MCF 10A (cell line): ENCODE data around the gene DIP2C. TPM values are rescaled to one million over a fixed set of nuclear protein-coding genes. Genes with fewer than 3 reads are reported as not detected.

ENCODE experiments used
- BruUV-seq: library from RNA; stranded (reverse); fragments of 400-500 nt; replicated peaks from 2 replicates; lab custom pipeline; 2021; lab: Mats Ljungman, UMichigan
- CTCF ChIA-PET: fragments of 300-600 bp; sonication (Branson Sonifier 250); formaldehyde crosslinking; extraction: SDS; loops from one replicate; lab custom pipeline; 2021; ENCODE audit warnings: antibody characterized with exemption, inconsistent platforms; lab: Yijun Ruan, JAX
- POLR2A ChIA-PET: fragments of 300-600, 350-650 bp; sonication (Branson Sonifier 250); formaldehyde crosslinking; extraction: SDS; loops from one replicate; lab custom pipeline; 2020; ENCODE audit warnings: antibody characterized with exemption, inconsistent platforms; lab: Yijun Ruan, JAX
- DNase-seq: peaks from one replicate; pipeline ENCODE4 v3.0.0-alpha.2; 2018; ENCODE audit not compliant: unreplicated experiment
- H3K27ac Mint-ChIP-seq: one replicate; pipeline ENCODE4 v1.8.0; 2022; ENCODE audit warnings: mild to moderate bottlenecking, low read depth, mixed read lengths; ENCODE audit not compliant: unreplicated experiment
- H3K27me3 Mint-ChIP-seq: one replicate; pipeline ENCODE4 v1.8.0; 2022; ENCODE audit warnings: mixed read lengths; ENCODE audit not compliant: insufficient read depth, unreplicated experiment
- H3K36me3 Mint-ChIP-seq: one replicate; pipeline ENCODE4 v1.8.0; 2022; ENCODE audit warnings: mild to moderate bottlenecking, moderate library complexity, mixed read lengths; ENCODE audit not compliant: insufficient read depth, unreplicated experiment
- H3K4me1 Mint-ChIP-seq: one replicate; pipeline ENCODE4 v1.8.0; 2022; ENCODE audit warnings: mixed read lengths; ENCODE audit not compliant: insufficient read depth, unreplicated experiment
- H3K4me3 Mint-ChIP-seq: one replicate; pipeline ENCODE4 v1.8.0; 2022; ENCODE audit warnings: mild to moderate bottlenecking, moderate library complexity, mixed read lengths; ENCODE audit not compliant: unreplicated experiment
- H3K9me3 Mint-ChIP-seq: one replicate; pipeline ENCODE4 v1.8.0; 2022; ENCODE audit warnings: mixed read lengths; ENCODE audit not compliant: unreplicated experiment
- intact Hi-C: fragments of 100-400 bp; cut with micrococcal nuclease; formaldehyde crosslinking; loops from 2 replicates; pipeline ENCODE4 v1.14.1; 2022
- total RNA-seq: library from RNA; stranded (reverse); gene quantifications from 2 replicates; pipeline ENCODE4 v1.2.3, GENCODE V29; 2022
- TF ChIP-seq, protein P1 (sequence below): fragments of 200-600 bp; IDR thresholded peaks from one replicate; pipeline ENCODE4 v1.8.0; 2022; ENCODE audit warnings: antibody characterized with exemption, mild to moderate bottlenecking; ENCODE audit not compliant: unreplicated experiment

DIP2C gene
- total RNA-seq, 1 experiment from 2014 or later = 0.37 TPM

DNA sequence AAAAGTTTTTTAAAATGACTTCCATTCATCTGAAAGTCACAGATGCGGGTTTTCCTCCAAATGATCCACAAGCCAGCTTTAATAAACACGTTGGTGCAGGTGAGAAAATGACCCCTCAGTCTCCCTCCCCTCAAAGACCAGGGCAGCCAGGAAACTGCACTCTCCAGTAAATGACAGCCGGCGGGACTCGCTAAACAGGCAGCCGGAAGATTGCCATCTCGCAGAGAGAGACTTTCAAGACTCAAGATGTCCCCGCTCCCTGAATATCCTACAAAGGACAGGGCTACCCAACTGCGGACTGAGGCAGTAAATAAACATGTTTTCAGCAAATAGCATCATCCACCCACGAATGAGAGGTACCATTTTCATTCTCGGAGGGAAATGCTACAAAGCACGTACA, 116.8 kb downstream of the DIP2C start:
- Mint-ChIP-seq H3K36me3 (peaks cover 6% of the 10 kb centered on the region), H3K4me1 (no peaks in the 10 kb centered on the region), H3K27me3 (peaks cover 73% of the 10 kb centered on the region), H3K27ac (no peak overlapping the region), H3K4me3 (no peak overlapping the region), H3K9me3 (peaks cover 11% of the 10 kb centered on the region)
- TF ChIP-seq, protein P1, sequence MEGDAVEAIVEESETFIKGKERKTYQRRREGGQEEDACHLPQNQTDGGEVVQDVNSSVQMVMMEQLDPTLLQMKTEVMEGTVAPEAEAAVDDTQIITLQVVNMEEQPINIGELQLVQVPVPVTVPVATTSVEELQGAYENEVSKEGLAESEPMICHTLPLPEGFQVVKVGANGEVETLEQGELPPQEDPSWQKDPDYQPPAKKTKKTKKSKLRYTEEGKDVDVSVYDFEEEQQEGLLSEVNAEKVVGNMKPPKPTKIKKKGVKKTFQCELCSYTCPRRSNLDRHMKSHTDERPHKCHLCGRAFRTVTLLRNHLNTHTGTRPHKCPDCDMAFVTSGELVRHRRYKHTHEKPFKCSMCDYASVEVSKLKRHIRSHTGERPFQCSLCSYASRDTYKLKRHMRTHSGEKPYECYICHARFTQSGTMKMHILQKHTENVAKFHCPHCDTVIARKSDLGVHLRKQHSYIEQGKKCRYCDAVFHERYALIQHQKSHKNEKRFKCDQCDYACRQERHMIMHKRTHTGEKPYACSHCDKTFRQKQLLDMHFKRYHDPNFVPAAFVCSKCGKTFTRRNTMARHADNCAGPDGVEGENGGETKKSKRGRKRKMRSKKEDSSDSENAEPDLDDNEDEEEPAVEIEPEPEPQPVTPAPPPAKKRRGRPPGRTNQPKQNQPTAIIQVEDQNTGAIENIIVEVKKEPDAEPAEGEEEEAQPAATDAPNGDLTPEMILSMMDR = no peak
- CTCF ChIA-PET = no interaction called here
- no TSS peak for BruUV-seq
- intact Hi-C loops = no loop called here
- POLR2A ChIA-PET = no interaction called here
- DNase-seq = no peak

DNA sequence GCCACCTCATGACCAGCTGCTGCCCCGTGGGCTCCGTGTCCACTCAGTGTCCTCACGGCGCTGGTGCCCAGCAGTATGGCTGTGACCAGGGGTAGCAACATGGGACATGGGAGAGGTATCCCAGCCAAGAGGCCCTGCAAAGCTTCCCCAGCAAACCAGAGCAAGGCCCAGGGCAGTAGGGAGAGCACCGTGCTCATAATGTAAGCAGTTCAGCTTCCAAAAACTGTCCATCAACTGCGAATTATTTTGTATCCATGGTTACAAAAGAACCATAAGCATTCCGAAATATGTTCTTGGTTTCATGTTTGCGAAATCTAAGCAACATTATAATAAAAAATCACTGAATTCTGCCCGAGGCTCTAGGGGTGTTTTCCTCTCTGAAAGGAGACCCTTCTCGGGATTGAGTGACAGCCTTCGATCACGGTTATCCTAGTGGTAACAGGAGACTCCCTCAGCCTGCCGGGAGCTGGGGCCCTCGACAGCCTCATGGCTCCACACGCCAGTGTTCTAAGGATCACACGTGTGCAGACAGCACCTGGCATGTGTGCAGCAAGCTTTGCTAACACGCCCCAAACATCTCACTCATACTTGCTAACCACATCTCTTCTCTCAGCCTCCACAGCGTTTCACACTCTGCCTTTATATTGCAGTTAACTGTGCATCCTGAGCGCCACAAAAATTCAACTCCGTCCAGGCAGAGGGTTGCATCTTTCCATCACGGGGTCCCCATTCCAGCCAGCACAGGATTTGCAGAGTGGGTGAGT, 117.6 kb downstream of the DIP2C start:
- TF ChIP-seq, protein P1 = no peak
- no peak for DNase-seq
- Mint-ChIP-seq H3K27me3 (peaks cover 65% of the 10 kb centered on the region), H3K4me3 (no peak overlapping the region), H3K27ac (no peak overlapping the region), H3K36me3 (peaks cover 6% of the 10 kb centered on the region), H3K4me1 (no peaks in the 10 kb centered on the region), H3K9me3 (peaks cover 11% of the 10 kb centered on the region)
- intact Hi-C loops = no loop called here
- CTCF ChIA-PET = no interaction called here
- POLR2A ChIA-PET = interaction anchor here (0.7 kb wide), 1 partner anchor 224 kb away, joined by 3 read pairs; no protein-coding TSS in a partner anchor
- BruUV-seq = no TSS peak

DNA sequence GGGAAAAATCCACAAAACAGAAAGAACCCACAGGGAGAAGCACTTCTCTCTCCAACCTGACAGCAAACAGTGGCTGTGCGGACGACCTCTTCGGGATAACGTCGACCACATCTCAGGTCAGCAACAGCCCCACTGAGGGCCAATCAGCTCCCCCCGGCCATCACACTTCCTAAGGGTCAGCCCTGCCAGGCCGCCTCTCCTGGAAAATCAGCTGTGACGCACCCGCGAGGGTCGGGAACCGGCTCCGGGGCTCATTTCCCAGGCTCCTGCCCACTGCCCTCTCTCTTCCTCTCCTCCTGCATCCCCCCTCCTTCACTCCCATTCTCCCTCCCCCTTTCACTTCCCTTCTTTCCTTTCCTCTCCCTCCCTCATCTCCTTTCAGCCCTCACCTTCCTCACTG, 118.3 kb downstream of the DIP2C start:
- ChIA-PET POLR2A (interaction anchor here (0.7 kb wide), 1 partner anchor 225 kb away, joined by 3 read pairs; no protein-coding TSS in a partner anchor), CTCF (interaction anchor here (0.5 kb wide), 1 partner anchor 34 kb away, joined by 4 read pairs; no protein-coding TSS in a partner anchor)
- no peak for DNase-seq
- H3K9me3 Mint-ChIP-seq = peaks cover 11% of the 10 kb centered on the region
- no TSS peak for BruUV-seq
- H3K27me3 Mint-ChIP-seq = peaks cover 59% of the 10 kb centered on the region
- intact Hi-C loops = no loop called here
- H3K27ac Mint-ChIP-seq = no peak overlapping the region
- no peaks in the 10 kb centered on the region for H3K4me1 Mint-ChIP-seq
- H3K36me3 Mint-ChIP-seq = peaks cover 6% of the 10 kb centered on the region
- H3K4me3 Mint-ChIP-seq = no peak overlapping the region
- TF ChIP-seq, protein P1 = no peak

DNA sequence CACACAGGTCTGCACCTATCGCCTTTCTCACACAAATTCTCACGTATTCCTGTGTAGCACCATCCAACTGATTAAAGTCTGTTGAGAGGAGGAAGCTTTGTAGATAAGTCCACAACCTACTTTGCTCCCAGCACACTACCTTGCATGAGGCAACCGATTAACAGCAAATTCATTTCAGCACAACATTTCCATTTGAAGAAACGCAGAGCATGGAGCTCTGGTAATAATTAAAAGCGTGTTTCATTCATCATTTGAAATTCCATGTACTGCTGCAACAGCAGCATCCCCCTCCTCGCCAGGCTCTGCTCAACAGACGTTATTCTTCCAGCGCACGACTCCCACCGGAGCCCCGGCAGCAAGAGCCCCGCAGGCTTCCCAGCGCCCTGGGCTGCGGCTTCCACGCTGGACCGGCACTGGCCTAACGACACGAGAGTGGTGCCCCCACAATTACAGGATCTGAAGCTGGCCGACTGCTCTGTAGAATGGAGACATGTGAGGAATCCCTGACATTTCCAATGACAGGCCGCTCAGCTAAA, 118.8 kb downstream of the DIP2C start:
- DNase-seq = no peak
- H3K9me3 Mint-ChIP-seq = peaks cover 11% of the 10 kb centered on the region
- H3K27me3 Mint-ChIP-seq = peaks cover 59% of the 10 kb centered on the region
- TF ChIP-seq, protein P1 = no peak
- no peak overlapping the region for H3K27ac Mint-ChIP-seq
- intact Hi-C loops = no loop called here
- CTCF ChIA-PET = interaction anchor here (0.5 kb wide), 1 partner anchor 33 kb away, joined by 4 read pairs; no protein-coding TSS in a partner anchor
- POLR2A ChIA-PET = no interaction called here
- H3K4me3 Mint-ChIP-seq = no peak overlapping the region
- H3K4me1 Mint-ChIP-seq = no peaks in the 10 kb centered on the region
- peaks cover 6% of the 10 kb centered on the region for H3K36me3 Mint-ChIP-seq
- no TSS peak for BruUV-seq
